ENCODE measurements around the gene UBL4A.
A peak's percentile ranks its signal among the peaks of the same experiment; 100 is the strongest.
"Not testable (repeated sequence)": the region's sequence is repeated elsewhere in the genome, so short reads cannot be mapped to it uniquely, and the experiment has no call there.

UBL4A gene

DNA sequence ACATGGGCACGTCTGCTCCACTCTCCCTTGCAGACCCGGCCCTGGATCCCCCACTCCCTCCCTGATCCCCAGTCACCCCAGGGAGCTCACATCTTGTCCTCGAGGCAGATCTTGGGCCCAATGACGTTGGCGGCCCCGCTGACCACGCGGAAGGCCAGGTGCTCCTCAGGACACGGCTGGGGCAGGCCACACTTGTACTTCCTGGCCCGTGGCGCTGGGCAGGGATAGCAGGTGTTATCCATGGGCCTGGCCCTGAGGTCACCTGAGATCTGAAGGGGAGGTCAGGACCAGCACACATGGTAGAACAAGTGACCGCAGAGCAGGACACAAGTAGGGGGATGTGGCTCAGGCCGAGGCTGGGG, 21.9 kb upstream of the UBL4A start:
- DNase-seq (ENCODE audit: low read depth in 3 of 3): no peak

DNA sequence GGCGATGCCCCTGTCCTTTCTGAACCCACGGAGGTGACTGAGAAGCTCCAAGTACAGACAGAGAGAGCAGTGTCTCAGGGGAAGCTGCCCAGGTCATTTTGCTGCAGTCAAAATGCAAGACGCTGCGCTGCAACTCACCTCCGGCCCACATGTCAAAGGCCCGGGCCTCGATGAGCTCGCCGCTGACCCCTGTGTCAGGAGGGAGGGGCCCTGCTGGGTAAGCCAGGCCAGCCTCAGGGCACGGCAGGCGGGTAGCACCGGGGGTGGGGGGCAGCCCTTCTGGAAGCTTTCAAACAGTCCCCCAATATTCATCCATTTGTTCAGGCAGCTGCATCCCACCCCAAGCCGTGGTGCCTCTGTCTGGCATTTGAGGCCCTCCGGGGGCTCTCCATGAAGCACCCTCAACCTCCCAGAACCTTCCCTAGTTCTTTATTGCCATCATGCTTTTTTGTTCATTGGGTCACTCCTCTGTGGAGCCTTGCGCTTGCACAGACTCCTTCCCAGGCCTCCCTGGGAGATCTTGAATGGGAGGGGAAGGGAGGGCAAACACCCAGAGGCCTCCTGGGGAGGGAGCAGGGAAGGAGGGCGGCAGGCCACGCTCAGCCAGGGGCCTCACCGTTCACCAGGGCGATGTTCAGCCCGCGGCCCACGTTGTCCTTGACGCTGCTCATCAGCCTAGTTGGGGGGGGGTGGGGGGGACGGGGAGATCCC, 21.4 kb upstream of the UBL4A start:
- no peak for DNase-seq (ENCODE audit: low read depth in 3 of 3)

DNA sequence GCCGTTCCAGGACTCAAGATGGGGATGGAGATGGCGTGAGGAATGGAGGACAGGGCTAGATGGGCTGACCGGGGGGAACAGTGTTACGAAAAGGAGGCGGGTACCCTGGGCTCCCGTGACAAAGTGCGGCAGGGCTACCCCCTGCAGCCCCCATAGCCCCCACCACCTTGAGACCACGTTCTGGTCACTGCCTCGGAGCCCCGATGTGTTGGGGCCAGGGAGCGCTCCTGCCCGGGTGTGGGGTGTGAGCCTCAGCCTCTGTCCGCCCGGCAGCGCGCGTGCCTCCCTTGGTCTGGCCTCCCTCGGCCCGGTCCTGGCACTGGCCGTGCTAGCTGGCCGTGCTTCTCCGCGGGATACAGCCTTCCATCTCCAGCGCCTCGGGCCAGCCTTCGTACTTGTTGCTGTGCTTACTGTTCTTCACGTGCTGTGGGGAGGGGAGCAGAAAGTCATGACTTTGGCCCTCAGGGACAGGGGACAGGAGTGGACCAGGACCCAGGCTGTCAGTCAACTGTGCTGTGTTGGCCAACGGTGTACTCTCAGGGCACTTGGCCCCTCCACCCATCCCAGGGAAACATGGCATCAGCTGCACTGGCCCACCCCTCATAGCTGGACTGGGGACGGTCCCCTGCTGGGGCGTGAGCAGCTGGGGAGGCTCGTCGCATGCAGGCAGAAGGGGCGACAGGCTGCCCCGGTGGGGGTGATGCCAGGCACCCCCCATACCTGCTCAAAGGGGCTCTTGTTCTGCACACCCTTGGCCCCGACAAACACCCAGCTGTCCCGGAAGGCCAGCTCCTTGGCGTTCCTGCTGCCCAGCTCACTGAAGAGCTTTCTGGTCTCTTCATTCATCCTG, 20.3 kb upstream of the UBL4A start:
- DNase-seq (ENCODE audit: low read depth in 3 of 3): no peak

DNA sequence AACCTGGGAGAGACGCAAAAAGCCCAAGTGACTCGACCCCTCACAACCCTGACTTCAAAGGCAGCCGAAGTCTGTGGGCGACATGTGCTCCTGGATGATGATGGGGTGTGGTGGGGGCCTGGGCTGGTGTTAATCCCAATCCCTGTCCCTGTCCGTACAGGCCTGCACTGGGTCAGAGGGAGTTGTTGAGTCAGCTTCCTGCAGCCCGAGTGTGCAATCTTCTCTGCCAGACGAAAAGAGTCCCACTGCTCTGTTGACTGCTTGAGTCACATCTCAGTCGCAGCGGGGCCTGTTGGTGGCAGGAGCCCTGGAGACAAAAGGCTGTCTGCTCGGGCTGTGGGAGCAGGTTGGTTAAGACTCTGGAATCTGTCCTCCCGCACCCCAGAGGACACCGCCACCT, 19.3 kb upstream of the UBL4A start:
- no peak for DNase-seq (ENCODE audit: low read depth in 3 of 3)

DNA sequence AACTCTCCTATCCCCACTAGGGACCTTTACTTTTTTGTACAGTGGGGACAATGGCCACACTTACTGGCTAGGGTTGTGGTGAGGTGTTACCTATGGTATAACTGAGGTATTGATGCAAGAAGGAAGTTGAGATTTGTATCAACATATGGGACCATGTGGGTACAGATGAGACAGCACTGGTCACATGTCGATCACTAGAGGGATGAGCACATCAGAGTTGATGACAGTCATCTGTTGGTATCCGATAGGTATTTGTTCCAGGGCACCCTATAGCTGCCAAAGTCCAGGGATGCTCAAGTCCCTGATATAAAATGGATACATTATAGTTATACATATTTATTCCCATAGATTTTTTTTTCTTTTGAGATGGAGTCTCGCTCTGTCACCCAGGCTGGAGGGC, 16.6 kb upstream of the UBL4A start:
- DNase-seq (ENCODE audit: low read depth in 3 of 3): no peak

DNA sequence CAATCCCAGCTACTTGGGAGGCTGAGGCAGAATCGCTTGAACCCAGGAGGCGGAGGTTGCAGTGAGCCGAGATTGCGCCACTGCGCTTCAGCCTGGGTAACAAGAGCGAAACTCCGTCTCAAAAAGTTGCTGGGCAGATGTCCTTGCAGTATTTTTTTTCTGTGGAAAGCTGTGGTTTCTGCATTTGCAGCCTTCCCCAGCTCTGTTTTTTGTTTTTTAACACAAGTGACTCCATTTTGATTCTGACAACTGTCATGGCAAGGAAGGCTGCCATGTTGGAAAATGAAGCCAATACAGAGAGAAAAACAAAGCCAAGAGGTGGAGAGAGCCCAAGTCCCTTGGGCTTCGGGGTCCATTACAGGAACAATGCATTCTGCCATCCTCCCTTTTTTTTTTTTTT, 15.7 kb upstream of the UBL4A start:
- DNase-seq (ENCODE audit: low read depth in 3 of 3): no peak

GRCh38 chrX:154501423-154501822, 15.0 kb upstream of the UBL4A start:
- DNase-seq (ENCODE audit: low read depth in 3 of 3): not testable (repeated sequence)

- not testable (repeated sequence) for DNase-seq (ENCODE audit: low read depth in 3 of 3)
These were observed 10.2 kb upstream of the UBL4A start for GRCh38 chrX:154496591-154497137.

DNA sequence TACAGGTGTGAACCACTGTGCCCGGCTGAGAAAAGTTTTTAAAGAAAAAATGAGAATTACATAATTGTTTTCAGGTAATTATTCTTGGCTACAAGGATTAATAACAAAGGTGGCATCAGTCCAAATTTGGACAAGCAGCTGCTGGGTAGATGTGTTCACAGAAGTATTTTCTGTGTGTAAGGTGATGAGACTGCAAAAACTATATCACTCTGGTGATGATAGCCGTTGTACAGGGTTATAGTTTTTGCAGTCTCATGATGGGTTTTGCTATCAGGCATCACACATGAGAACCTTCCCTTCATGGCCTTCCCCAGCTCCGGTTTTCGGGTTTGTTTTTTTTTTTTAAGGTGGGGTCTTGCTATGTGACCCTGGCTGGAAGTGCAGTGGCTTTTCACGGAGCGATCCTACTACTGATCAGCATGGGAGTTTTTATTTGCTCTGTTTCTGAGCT, 9.1 kb upstream of the UBL4A start:
- no peak for DNase-seq (ENCODE audit: low read depth in 3 of 3)

DNA sequence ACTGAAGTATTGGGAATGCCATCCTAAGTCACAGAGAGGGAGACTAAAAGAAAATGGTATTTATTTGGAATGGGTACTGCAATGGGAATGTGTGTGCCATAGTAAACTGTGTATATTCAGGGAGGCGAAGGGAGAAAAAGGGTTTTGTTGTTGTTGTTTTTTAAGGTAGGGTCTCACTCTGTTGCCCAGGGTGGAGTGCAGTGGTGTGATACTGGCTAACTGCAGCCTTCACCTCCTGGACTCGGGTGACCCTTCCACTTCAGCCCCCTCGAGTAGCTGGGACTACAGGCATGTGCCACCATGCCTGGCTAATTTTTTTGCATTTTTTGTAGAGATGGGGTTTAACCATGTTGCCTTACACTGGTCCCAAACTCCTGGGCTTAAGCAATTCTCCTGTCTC, 8.3 kb upstream of the UBL4A start:
- DNase-seq (ENCODE audit: low read depth in 3 of 3): no peak

- DNase-seq (ENCODE audit: low read depth in 3 of 3): peak; percentile 74 to 77 (median 75)
These were observed 4.1 kb upstream of the UBL4A start, which contains the start of gene SLC10A3 for GRCh38 chrX:154490414-154491083. TSS of gene SLC10A3 (minus strand) at chrX:154490629. CDS start at chrX:154488940, 1,689 bp downstream.

GRCh38 chrX:154490021-154490413, 3.6 kb upstream of the UBL4A start:
- DNase-seq (ENCODE audit: low read depth in 3 of 3): no peak

GRCh38 chrX:154489182-154489581, 2.8 kb upstream of the UBL4A start:
- DNase-seq (ENCODE audit: low read depth in 3 of 3): no peak

GRCh38 chrX:154488336-154489075, 2.1 kb upstream of the UBL4A start:
- DNase-seq (ENCODE audit: low read depth in 3 of 3): no peak

GRCh38 chrX:154487518-154488290, 1.3 kb upstream of the UBL4A start:
- DNase-seq (ENCODE audit: low read depth in 3 of 3): no peak

GRCh38 chrX:154486052-154486395, 391 bp downstream of the UBL4A start:
- DNase-seq (ENCODE audit: low read depth in 3 of 3): no peak

DNA sequence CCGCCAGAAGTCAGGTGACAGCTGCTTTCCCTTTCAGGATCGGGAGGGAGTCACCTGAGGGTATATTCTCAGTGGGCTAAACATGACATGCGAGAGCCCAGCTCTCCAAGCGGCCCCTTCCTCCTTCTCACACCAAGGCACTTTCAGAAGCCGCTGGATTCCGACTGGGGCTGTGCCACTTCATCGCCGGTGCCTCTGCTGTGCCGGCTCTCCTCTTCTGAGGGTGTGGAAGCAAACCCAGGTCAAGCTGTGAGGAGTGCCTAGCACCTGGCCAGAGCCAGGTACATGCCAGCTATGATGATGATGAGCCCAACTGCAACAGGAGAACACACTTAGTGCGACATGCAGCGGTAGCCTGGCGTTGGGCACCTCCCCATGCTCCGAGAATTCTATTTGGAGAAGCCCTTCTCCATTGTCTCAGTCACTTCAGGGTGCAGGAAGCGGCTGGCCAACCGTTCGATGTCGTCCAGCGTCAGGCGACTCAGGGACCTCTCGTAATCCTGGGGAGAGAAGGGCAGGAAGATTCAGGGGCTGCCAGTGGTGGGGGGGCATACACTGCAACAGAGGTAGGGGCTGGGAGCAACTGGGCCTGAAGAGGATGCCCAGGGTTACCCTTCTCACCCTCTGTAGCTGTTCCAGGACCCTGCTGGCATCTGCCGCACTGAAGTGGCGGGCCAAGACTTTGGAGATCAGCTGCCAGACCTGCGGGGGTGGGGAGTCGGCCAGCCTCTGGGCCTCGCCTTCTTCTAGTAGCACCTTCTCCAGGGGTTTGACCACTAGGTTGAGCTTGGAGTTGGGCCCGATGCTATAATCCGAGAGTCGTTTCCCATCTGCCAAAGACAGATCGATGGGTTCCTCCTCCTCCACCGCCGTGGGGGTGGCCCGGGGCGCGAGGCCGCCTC, 1.0 kb downstream of the UBL4A start:
- DNase-seq (ENCODE audit: low read depth in 3 of 3): no peak

DNA sequence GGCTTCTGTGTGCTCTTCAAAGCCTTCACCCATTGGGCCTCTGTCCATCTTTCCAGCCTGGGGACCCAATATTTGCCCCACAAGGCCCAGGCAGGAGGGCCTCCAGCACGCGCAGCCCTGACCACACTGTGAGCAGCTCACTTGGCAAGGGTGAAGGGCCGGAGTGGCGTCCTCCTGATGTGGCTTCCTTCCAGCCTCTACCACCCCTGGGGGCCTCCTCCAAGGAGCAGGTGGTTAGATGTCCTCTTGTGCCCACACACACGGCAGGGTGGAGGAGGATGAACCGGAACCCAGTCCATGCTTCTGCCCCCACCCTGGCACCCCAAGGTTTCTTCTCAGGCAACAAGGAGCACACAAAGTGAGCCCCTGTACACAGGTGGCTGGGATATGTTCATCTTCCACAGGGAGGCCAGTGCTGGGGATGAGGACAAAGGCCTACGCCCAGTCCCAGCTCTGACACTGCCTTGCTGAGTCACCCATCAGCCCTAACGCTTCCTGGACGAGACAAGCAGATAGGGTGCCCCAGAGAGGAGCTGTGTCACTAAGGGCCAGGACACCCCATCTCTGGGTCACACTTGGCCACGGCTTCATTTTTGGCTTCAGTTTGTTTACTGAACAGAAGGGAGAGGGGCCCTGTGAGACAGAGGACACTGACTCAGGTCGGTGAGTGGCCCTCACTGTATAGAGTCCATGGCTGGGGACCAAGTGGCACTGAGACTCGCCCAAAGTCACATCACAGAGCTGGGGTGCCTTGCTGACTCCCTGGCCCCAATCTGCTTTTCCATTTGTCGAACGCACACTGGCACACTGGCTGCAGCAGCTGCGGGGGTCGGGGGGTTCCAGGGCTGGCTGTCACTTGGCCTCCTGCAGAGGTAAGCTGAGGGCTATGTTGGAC, 1.9 kb downstream of the UBL4A start:
- DNase-seq (ENCODE audit: low read depth in 3 of 3): no peak

GRCh38 chrX:154483325-154483724, 3.1 kb downstream of the UBL4A start:
- no peak for DNase-seq (ENCODE audit: low read depth in 3 of 3)
